HepG2 (cell line): ENCODE results near the gene ATP6V0E1. TPM values are rescaled to one million over a fixed set of nuclear protein-coding genes. Genes with fewer than 3 reads are reported as not detected.

Experiments used
- ATAC-seq: fragments of 200-7000 bp; cut with Tn5 transposase; 3 replicates; pipeline ENCODE4 v1.9.1; 2020; ENCODE audit warnings: mild to moderate bottlenecking, moderate library complexity
- BruUV-seq: library from RNA; stranded (reverse); fragments of 400-500 nt; replicated peaks from 2 replicates; lab custom pipeline; 2021; lab: Mats Ljungman, UMichigan
- CTCF ChIA-PET: fragments of 300-600 bp; formaldehyde crosslinking; extraction: SDS; loops from one replicate; lab custom pipeline; 2021; ENCODE audit warnings: low total read pairs, inconsistent platforms, low intra/inter-chr PET ratio; lab: Yijun Ruan, JAX
- POLR2A ChIA-PET: fragments of 350-600 bp; sonication (Branson Sonifier 250); formaldehyde crosslinking; loops from one replicate; lab custom pipeline; 2020; ENCODE audit warnings: antibody characterized with exemption, inconsistent platforms; lab: Yijun Ruan, JAX
- DNase-seq: peaks from one replicate; pipeline ENCODE4 v3.0.0-alpha.2; 2015; ENCODE audit warnings: low spot score
- FAIRE-seq: peaks from 3 replicates; lab custom pipeline; 2011; peaks lifted over from hg19 to GRCh38; lab: Jason Lieb, UNC
- H2AFZ ChIP-seq: one replicate; pipeline ENCODE4 v1.6.1; 2011; ENCODE audit warnings: low read length, inconsistent platforms
- H3K27ac ChIP-seq: fragments of 300-600 bp; 3 replicates; pipeline ENCODE4 v1.8.0; 2011; ENCODE audit warnings: mixed run types, mild to moderate bottlenecking, mixed read lengths, low read length, inconsistent platforms; ENCODE audit not compliant: insufficient read depth; ENCODE audit errors: extremely low read length
- H3K27me3 ChIP-seq, 2 experiments: fragments of 200-600 bp in 1 of 2; 2 replicates in 1 of 2; 3 replicates in 1 of 2; pipeline versions ENCODE4 v1.6.0 to v1.8.0; 2011; ENCODE audit warnings: low read length in 2 of 2, mild to moderate bottlenecking in 2 of 2, moderate library complexity in 2 of 2, inconsistent platforms in 1 of 2; ENCODE audit not compliant: insufficient read depth in 2 of 2, control insufficient read depth in 1 of 2
- H3K36me3 ChIP-seq, 2 experiments: fragments of 200-600 bp in 1 of 2; replicated peaks in 1 of 2; 2 replicates in 1 of 2; 3 replicates in 1 of 2; pipeline versions ENCODE4 v1.5.1 to v1.8.0; 2011; ENCODE audit warnings: low read length in 2 of 2, inconsistent platforms in 1 of 2; ENCODE audit not compliant: insufficient read depth in 2 of 2, control insufficient read depth in 1 of 2
- H3K4me1 ChIP-seq: 2 replicates; pipeline ENCODE4 v1.5.1; 2012; ENCODE audit warnings: low read length, inconsistent platforms; ENCODE audit not compliant: insufficient read depth
- H3K4me2 ChIP-seq: 2 replicates; pipeline ENCODE4 v1.6.0; 2011; ENCODE audit warnings: low read depth, low read length, inconsistent platforms
- H3K4me3 ChIP-seq, 3 experiments: fragments of 200-600 bp in 1 of 3; sonication (generic), shearing (Covaris generic) in 1 of 3; replicated peaks in 1 of 3; 2 replicates each; pipeline ENCODE4 v1.5.1; 2011 to 2016; ENCODE audit warnings: low read length in 3 of 3, inconsistent platforms in 2 of 3, low read depth in 2 of 3, mild to moderate bottlenecking in 2 of 3, control low read depth in 1 of 3, mixed read lengths in 1 of 3; ENCODE audit not compliant: insufficient read depth in 1 of 3
- H3K79me2 ChIP-seq: one replicate; pipeline ENCODE4 v1.6.1; 2011; ENCODE audit warnings: low read length, inconsistent platforms; ENCODE audit not compliant: insufficient read depth
- H3K9ac ChIP-seq: 2 replicates; pipeline ENCODE4 v1.6.0; 2011; ENCODE audit warnings: mild to moderate bottlenecking, low read depth, low read length, inconsistent platforms; ENCODE audit not compliant: insufficient read depth
- H3K9me3 ChIP-seq: 2 replicates; pipeline ENCODE4 v1.5.1; 2012; ENCODE audit warnings: mild to moderate bottlenecking, low read length
- H4K20me1 ChIP-seq: 2 replicates; pipeline ENCODE4 v1.6.0; 2011; ENCODE audit warnings: inconsistent platforms, mild to moderate bottlenecking, low read length, moderate library complexity; ENCODE audit not compliant: insufficient read depth
- ARNT2 ChIP-seq: sonication (generic); formaldehyde crosslinking; IDR thresholded peaks from 2 replicates; pipeline ENCODE4 v1.8.0; 2022; ENCODE audit warnings: mild to moderate bottlenecking, low read depth, missing genetic modification reagents, moderate library complexity
- HDAC2 ChIP-seq: sonication (generic); formaldehyde crosslinking; IDR thresholded peaks from 2 replicates; pipeline ENCODE4 v1.4.0; 2020; ENCODE audit warnings: missing genetic modification reagents
- HMG20B ChIP-seq: conservative IDR thresholded peaks from 2 replicates; pipeline ENCODE4 v1.6.1; 2016; ENCODE audit warnings: missing genetic modification reagents, missing compliant biosample characterization
- IRX3 ChIP-seq: sonication (generic); formaldehyde crosslinking; IDR thresholded peaks from 2 replicates; pipeline ENCODE4 v1.8.1; 2023; ENCODE audit warnings: mild to moderate bottlenecking, low read depth, missing genetic modification reagents, borderline replicate concordance
- MAFF ChIP-seq: IDR thresholded peaks from 2 replicates; pipeline ENCODE4 v1.6.1; 2011; ENCODE audit warnings: low read depth, low read length, improper control_type of control experiment
- MIXL1 ChIP-seq: IDR thresholded peaks from 2 replicates; pipeline ENCODE4 v1.6.1; 2016
- NFYB ChIP-seq: sonication (generic); formaldehyde crosslinking; IDR thresholded peaks from 2 replicates; pipeline ENCODE4 v1.4.0; 2020; ENCODE audit warnings: missing genetic modification reagents
- SMAD1 ChIP-seq: sonication (generic); formaldehyde crosslinking; IDR thresholded peaks from 2 replicates; pipeline ENCODE4 v1.4.0; 2020; ENCODE audit warnings: missing genetic modification reagents, low read depth, mild to moderate bottlenecking, borderline replicate concordance
- SNRNP70 ChIP-seq: fragments of 200-400 bp; formaldehyde crosslinking; IDR thresholded peaks from 2 replicates; pipeline ENCODE4 v1.6.1; 2017; ENCODE audit warnings: mild to moderate bottlenecking, low read depth, low read length, moderate library complexity
- ZBTB46 ChIP-seq: sonication (generic); formaldehyde crosslinking; IDR thresholded peaks from 2 replicates; pipeline ENCODE4 v1.4.0; 2020; ENCODE audit warnings: mild to moderate bottlenecking, missing genetic modification reagents, borderline replicate concordance
- ZFP90 ChIP-seq: sonication (generic); formaldehyde crosslinking; IDR thresholded peaks from 2 replicates; pipeline ENCODE4 v1.8.0; 2022; ENCODE audit warnings: missing genetic modification reagents, mild to moderate bottlenecking, inconsistent platforms, borderline replicate concordance
- ZNF180 ChIP-seq: sonication (generic); formaldehyde crosslinking; IDR thresholded peaks from 2 replicates; pipeline ENCODE4 v1.4.0; 2020; ENCODE audit warnings: low read depth, missing genetic modification reagents, borderline replicate concordance
- ZNF335 ChIP-seq: sonication (generic); formaldehyde crosslinking; IDR thresholded peaks from 2 replicates; pipeline ENCODE4 v1.4.0; 2020; ENCODE audit warnings: missing genetic modification reagents
- ZNF468 ChIP-seq: sonication (generic); formaldehyde crosslinking; IDR thresholded peaks from 2 replicates; pipeline ENCODE4 v1.8.0; 2022; ENCODE audit warnings: mild to moderate bottlenecking, moderate library complexity, missing genetic modification reagents
- ZNF564 ChIP-seq: sonication (generic); formaldehyde crosslinking; IDR thresholded peaks from 2 replicates; pipeline ENCODE4 v1.8.1; 2023; ENCODE audit warnings: mild to moderate bottlenecking, missing genetic modification reagents
- ZNF597 ChIP-seq: sonication (generic); formaldehyde crosslinking; IDR thresholded peaks from 2 replicates; pipeline ENCODE4 v1.5.0; 2020; ENCODE audit warnings: missing genetic modification reagents
- ZNF652 ChIP-seq: IDR thresholded peaks from 2 replicates; pipeline ENCODE4 v1.6.1; 2016; ENCODE audit warnings: low read depth, borderline replicate concordance
- ZNF780A ChIP-seq: sonication (generic); formaldehyde crosslinking; IDR thresholded peaks from 2 replicates; pipeline ENCODE4 v1.8.0; 2022; ENCODE audit warnings: mild to moderate bottlenecking, missing genetic modification reagents, moderate library complexity
- WGBS: methylation state at CpG from one replicate; pipeline ENCODE4 v1.1.6; 2017; ENCODE audit warnings: low lambda C conversion rate; 5-methylcytosine and 5-hydroxymethylcytosine counted together
- in situ Hi-C: cut with HindIII; loops from 2 replicates; pipeline ENCODE4 v1.10.0; 2017; ENCODE audit warnings: low pct_unique_long_range_greater_than_20kb; ENCODE audit not compliant: extremely low pct_ligation_motif_present
- intact Hi-C: fragments of 100-400 bp; cut with micrococcal nuclease; formaldehyde crosslinking; loops from one replicate; pipeline ENCODE4 v1.10.0; 2022; ENCODE audit not compliant: unreplicated experiment
- polyA plus RNA-seq, 8 experiments: library from polyadenylated mRNA; depleted of rRNA in 3 of 8; stranded (reverse) in 7 of 8; unstranded in 1 of 8; fragments of >200 nt; fragmentation: Illumina TruSeq in 4 of 8; extraction: Trizol in 4 of 8; gene quantifications; 2 replicates each; pipeline versions ENCODE4 v1.2.1 to v1.2.3, GENCODE V29; 2011 to 2016; ENCODE audit warnings: low read depth in 4 of 8, missing spikeins in 1 of 8, mixed read lengths in 1 of 8; ENCODE audit not compliant: insufficient read depth in 1 of 8
- total RNA-seq, 5 experiments: library from RNA; depleted of rRNA; stranded (reverse); fragments of >200 nt; fragmentation: Illumina TruSeq; extraction: Trizol; gene quantifications; 2 replicates each; pipeline ENCODE4 v1.2.3, GENCODE V29; 2016; ENCODE audit warnings: low read depth in 1 of 5

ATP6V0E1 gene
- total and polyA plus RNA-seq, 2 of the 13 experiments (the other 11 are each of a cell fraction or from before 2014, with no cell fraction given) = 143 to 215 TPM

- H2AFZ ChIP-seq = no peak overlapping the region
- in situ Hi-C loops (no loop called here), intact Hi-C loops (no loop called here)
- no peaks in the 10 kb centered on the region for H3K27me3 ChIP-seq
- no peak overlapping the region for H3K4me2 ChIP-seq
- no peak overlapping the region for H3K27ac ChIP-seq
- no peak overlapping the region for H3K9ac ChIP-seq
- no TSS peak for BruUV-seq
- H3K9me3 ChIP-seq = peaks cover 4% of the 10 kb centered on the region; the same call in 1 of the 2 replicates
- H3K79me2 ChIP-seq = no peaks in the 10 kb centered on the region
- H4K20me1 ChIP-seq = no peaks in the 10 kb centered on the region
- ATAC-seq = no peak
- H3K4me3 ChIP-seq = no peak overlapping the region
- no peak for FAIRE-seq
- H3K36me3 ChIP-seq = peaks cover under 1 to 13% of the 10 kb centered on the region in 2 experiments; a peak in 1 of 5 replicates
- no peak for DNase-seq
- TF ChIP-seq ZNF564 (CRISPR knock-in tag) (no peak), MIXL1 (CRISPR knock-in tag) (no peak), HDAC2 (CRISPR knock-in tag) (no peak), ZNF180 (no peak), ZNF652 (CRISPR knock-in tag) (no peak), ZFP90 (CRISPR knock-in tag) (no peak), ZNF597 (CRISPR knock-in tag) (no peak), NFYB (CRISPR knock-in tag) (no peak), SMAD1 (no peak), ZNF780A (CRISPR knock-in tag) (no peak), SNRNP70 (no peak), HMG20B (no peak), MAFF (no peak), ZBTB46 (CRISPR knock-in tag) (no peak), ZNF468 (CRISPR knock-in tag) (no peak), IRX3 (CRISPR knock-in tag) (no peak), ZNF335 (CRISPR knock-in tag) (no peak), ARNT2 (CRISPR knock-in tag) (no peak)
- ChIA-PET CTCF (no interaction called here), POLR2A (interaction anchor here (2.3 kb wide), 1 partner anchor 17 kb away, joined by 9 read pairs; no protein-coding TSS in a partner anchor)
- H3K4me1 ChIP-seq = peaks cover 18% of the 10 kb centered on the region
- 84% methylated on average over 5 of the region's 5 CpGs for WGBS
Observed at GRCh38 chr5:173039964-173040363, 56.4 kb downstream of the ATP6V0E1 start.
